GM12865 (cell line): ENCODE results near the gene DPF3.

ENCODE experiments used
- DNase-seq: peaks from one replicate; pipeline ENCODE4 v3.0.0; 2010; ENCODE audit warnings: low read depth
- H3K4me3 ChIP-seq: 2 replicates; pipeline ENCODE4 v1.5.1; 2011; ENCODE audit warnings: mild to moderate bottlenecking, low read depth, low read length, control low read depth
- TF ChIP-seq, protein P1 (sequence below): IDR thresholded peaks from 2 replicates; pipeline ENCODE4 v1.5.1; 2011; ENCODE audit warnings: low read length, control low read depth, low read depth, inconsistent platforms; ENCODE audit not compliant: insufficient read depth; ENCODE audit errors: missing control alignments

DPF3 gene

DNA sequence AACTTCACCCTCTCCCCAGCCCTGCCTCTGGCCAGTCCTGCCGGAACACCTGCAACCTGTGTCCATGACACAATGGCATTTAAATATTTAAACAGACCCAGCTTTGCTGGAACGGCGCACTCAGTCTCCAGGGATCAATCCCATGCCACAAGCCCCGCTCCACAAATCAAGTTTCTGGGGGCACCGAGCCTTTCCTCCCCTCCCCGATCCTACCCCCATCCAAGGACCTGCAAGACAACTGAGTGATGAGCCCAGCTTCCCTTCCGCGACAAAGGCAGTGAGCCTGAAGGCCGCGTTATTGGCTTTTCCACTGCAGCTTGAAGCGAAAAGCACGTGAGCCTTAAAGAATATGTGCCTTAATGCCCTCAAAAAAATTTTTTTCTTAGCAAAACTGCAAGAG, 185.7 kb downstream of the DPF3 start:
- TF ChIP-seq, protein P1, sequence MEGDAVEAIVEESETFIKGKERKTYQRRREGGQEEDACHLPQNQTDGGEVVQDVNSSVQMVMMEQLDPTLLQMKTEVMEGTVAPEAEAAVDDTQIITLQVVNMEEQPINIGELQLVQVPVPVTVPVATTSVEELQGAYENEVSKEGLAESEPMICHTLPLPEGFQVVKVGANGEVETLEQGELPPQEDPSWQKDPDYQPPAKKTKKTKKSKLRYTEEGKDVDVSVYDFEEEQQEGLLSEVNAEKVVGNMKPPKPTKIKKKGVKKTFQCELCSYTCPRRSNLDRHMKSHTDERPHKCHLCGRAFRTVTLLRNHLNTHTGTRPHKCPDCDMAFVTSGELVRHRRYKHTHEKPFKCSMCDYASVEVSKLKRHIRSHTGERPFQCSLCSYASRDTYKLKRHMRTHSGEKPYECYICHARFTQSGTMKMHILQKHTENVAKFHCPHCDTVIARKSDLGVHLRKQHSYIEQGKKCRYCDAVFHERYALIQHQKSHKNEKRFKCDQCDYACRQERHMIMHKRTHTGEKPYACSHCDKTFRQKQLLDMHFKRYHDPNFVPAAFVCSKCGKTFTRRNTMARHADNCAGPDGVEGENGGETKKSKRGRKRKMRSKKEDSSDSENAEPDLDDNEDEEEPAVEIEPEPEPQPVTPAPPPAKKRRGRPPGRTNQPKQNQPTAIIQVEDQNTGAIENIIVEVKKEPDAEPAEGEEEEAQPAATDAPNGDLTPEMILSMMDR = no peak
- DNase-seq = no peak

DNA sequence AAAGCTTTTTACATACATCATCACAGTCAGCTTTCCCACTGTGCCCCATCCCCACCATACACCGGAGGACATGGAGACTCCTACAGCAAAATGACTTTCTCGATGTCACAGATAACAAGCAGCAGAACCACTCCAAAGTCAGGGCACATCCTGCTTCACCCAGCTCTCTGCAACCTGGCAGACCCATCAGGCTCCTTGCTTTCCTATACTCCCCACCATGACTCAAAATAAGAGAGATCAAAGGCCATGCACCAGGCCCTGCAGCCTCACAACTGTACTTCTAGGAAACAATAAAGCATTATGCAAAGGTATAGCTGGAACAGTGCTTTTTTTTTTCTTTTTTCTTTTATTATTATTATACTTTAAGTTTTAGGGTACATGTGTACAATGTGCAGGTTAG, 187.4 kb downstream of the DPF3 start:
- DNase-seq = no peak
- H3K4me3 ChIP-seq = no peak overlapping the region
- TF ChIP-seq, protein P1 = no peak

More for the DNA sequence above, 185.7 kb downstream of the DPF3 start:
- no peak overlapping the region for H3K4me3 ChIP-seq

DNA sequence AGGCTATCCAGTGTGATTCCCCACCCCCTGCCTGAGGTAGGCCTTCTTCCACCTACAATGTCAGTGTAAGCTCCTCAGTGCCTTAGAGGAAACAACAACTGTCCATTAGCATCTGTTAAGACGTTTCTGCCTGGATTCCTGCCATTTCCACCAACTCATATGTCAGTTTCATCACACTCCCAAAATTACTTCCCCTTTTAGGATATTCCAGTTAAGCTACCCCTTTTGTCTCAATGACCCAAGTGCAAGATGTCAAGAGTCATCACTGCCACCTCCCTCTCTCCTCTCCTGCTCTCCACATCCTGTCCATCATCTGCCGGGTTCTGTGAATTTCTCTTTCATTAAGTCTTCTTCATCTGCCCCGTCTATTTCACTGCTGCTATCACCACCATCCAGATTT, 189.4 kb downstream of the DPF3 start:
- TF ChIP-seq, protein P1 = no peak
- no peak for DNase-seq
- H3K4me3 ChIP-seq = no peak overlapping the region

DNA sequence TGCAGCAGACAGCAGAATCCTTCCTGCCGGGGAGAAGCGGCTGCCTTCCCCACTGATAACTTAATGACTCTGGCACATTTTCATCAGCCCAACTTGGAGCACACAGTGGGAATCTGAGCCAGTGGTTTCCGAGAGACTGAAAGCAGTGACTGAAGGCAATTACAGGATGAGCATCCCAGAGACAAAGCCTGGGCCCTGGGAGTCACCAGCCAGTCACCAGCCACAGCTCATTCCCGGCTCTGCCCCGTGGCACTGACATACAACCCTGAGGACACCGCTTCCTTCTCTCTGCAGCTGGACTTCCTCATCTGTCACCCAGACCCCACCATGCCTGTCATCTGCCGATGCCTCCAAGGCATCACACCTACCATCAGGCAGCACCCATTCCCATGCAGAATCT, 192.3 kb downstream of the DPF3 start:
- TF ChIP-seq, protein P1 = no peak
- no peak for DNase-seq
- H3K4me3 ChIP-seq = no peak overlapping the region

DNA sequence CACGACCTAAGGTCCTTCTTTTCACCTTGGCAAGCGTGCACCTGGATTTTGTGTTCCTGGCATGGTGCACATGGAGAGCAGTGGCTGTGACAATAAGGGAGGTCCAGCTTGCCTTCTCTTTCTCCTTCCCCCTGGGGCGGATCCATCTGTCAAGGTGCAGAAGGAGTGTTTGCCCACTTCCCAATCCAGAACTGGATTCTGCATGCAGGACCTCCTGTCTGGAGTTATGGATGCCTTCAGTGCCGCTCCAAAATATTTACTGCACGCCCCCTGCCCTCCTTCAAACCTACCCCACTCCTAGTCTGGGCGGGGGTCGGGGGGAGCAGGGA, 192.7 kb downstream of the DPF3 start:
- no peak overlapping the region for H3K4me3 ChIP-seq
- no peak for DNase-seq
- TF ChIP-seq, protein P1 = no peak

DNA sequence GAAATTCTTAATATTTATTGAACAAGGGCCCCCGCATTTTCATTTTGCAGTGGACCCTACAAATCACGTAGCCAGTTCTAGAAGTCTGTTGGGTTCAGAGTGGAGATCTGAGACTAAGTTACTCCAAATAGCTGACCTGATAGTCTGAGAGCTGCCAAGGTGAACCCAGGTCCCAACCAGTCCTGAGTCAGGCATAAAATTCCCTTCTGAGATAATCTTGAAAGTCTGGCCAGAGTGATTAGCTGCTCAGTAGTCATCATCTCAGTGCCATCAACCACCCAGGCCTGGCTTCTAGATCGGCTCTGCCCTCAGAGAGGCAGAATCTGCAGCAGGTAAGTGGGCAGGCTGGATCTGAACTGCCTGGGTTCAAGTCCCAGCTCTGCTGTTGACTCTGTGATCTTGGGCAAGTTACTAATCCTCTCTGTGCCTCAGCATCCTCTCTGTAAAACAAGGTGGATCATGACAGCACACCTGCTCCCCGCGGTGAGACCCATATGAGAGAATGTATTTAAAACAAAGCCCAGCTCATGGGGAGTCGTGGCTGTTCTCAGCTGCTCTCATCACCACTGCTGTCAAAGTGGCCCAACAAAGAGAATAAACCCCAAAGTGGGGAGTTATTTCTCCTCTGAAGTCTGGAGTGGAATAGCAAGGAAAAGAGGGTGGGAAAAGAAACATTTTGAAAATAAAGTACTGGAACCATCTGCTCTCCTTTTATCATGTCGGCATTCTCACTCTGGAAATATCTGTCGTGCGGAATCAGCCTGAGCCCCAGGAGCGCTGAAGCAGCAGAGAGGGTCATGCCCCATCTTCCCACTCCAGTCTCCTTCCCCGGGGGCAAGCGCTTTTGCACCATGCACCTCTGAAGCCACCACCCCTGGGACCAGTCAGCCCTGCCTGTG, 193.3 kb downstream of the DPF3 start:
- no peak overlapping the region for H3K4me3 ChIP-seq
- TF ChIP-seq, protein P1 = no peak
- DNase-seq = no peak

DNA sequence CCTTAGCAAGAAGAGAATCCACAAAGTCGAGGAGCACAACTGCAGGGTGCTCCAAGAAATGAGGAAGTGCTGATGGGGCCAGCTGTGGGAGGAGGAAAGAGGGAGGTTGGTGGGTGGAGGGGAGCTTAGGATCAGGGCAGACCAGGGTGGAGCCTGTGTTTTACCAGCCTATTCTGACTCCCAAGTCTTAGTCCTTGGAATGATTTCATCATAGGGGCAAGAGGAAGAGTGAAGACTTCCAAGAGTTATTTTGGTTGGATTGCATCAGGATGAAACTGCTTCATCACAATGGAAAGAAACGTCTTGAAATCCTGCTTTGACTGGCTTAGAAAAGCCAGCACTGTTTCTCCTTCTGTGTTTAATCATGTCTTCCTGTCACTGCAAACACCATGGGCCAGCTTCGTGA, 194.0 kb downstream of the DPF3 start:
- no peak for DNase-seq

More for the DNA sequence above, 194.0 kb downstream of the DPF3 start:
- TF ChIP-seq, protein P1 = no peak
- no peak overlapping the region for H3K4me3 ChIP-seq
